Measurements from ENCODE around the gene FAM107B.

- TF ChIP-seq CTCF (IDR thresholded peaks at IDR 0.05) (no peak), POLR2A (IDR thresholded peaks at IDR 0.05) (no peak), EP300 (IDR thresholded peaks at IDR 0.05) (no peak)
Measured at GRCh38 chr10:14569274-14570060, 205.2 kb downstream of the FAM107B start.

Measured in gastroesophageal sphincter (tissue), 3 donors.